ENCODE results near the gene FA2H. TPM values are rescaled to one million over a fixed set of nuclear protein-coding genes. Genes with fewer than 3 reads are reported as not detected.

FA2H gene
- total and polyA plus RNA-seq, 2 of the 13 experiments (the other 11 are each of a cell fraction or from before 2014, with no cell fraction given) = 0.20 TPM; not detected in 1

- no peak for TF ChIP-seq ZNF318 (CRISPR knock-in tag; IDR thresholded peaks at IDR 0.05)
- peak; percentile 84; the same call in 1 of the 2 replicates for TF ChIP-seq ELF4 (CRISPR knock-in tag; IDR thresholded peaks at IDR 0.05; ENCODE audit: borderline replicate concordance)
- 0 out of 2 replicates have a peak, but pooled peaks have one; percentile 19 for TF ChIP-seq ZBTB34 (CRISPR knock-in tag; IDR thresholded peaks at IDR 0.05)
- no peak for TF ChIP-seq REPIN1 (CRISPR knock-in tag; IDR thresholded peaks at IDR 0.05; ENCODE audit: borderline replicate concordance, low read depth)
- TF ChIP-seq ZNF883 (CRISPR knock-in tag; IDR thresholded peaks at IDR 0.05; ENCODE audit: not compliant biosample characterization) = peak; percentile 93
- TF ChIP-seq ARID3A (IDR thresholded peaks at IDR 0.05; ENCODE audit: low read depth, low read length) = no peak
- no peak; the same call in 1 of the 2 replicates for TF ChIP-seq CEBPG (CRISPR knock-in tag; IDR thresholded peaks at IDR 0.05)
- peak; percentile 60; the same call in 1 of the 2 replicates for TF ChIP-seq SRY (CRISPR knock-in tag; IDR thresholded peaks at IDR 0.05)
- TF ChIP-seq ZNF7 (CRISPR knock-in tag; IDR thresholded peaks at IDR 0.05) = 0 out of 2 replicates have a peak, but pooled peaks have one; percentile 25
- 0 out of 2 replicates have a peak, but pooled peaks have one; percentile 12 for TF ChIP-seq ZNF512 (CRISPR knock-in tag; IDR thresholded peaks at IDR 0.05)
- TF ChIP-seq MIXL1 (CRISPR knock-in tag; IDR thresholded peaks at IDR 0.05) = no peak
- TF ChIP-seq KLF13 (CRISPR knock-in tag; IDR thresholded peaks at IDR 0.05) = peak; percentile 87; the same call in 1 of the 2 replicates
- peak; percentile 61 for TF ChIP-seq CCDC6 (CRISPR knock-in tag; IDR thresholded peaks at IDR 0.05)
- TF ChIP-seq FLYWCH1 (CRISPR knock-in tag; IDR thresholded peaks at IDR 0.05) = no peak; the same call in 1 of the 2 replicates
Measured at GRCh38 chr16:74700438-74701225, 74.0 kb downstream of the FA2H start, which contains the start of gene MLKL (continued).
